Breast epithelium (tissue), 4 donors: ENCODE results near the gene XPNPEP1. TPM values are rescaled to one million over a fixed set of nuclear protein-coding genes. Genes with fewer than 3 reads are reported as not detected.

Source experiments
- DNase-seq, 2 donors: peaks; one replicate each; pipeline ENCODE4 v3.0.0-alpha.2; 2019; ENCODE audit warnings: low spot score in 2 of 2
- H3K27ac ChIP-seq, 2 donors: fragments of 200-600 bp; sonication (generic) in 1 of 2; one replicate each; pipeline ENCODE4 v1.5.1; 2016 to 2019; ENCODE audit warnings: mild to moderate bottlenecking in 1 of 2
- H3K27me3 ChIP-seq, 2 donors: fragments of 200-600 bp; sonication (generic) in 1 of 2; one replicate each; pipeline versions ENCODE4 v1.5.1 to v1.6.0; 2017 to 2019; ENCODE audit warnings: control low read depth in 1 of 2, mild to moderate bottlenecking in 1 of 2
- H3K36me3 ChIP-seq: fragments of 200-600 bp; one replicate; pipeline ENCODE4 v1.5.1; 2019
- H3K4me1 ChIP-seq, 2 donors: fragments of 200-600 bp; sonication (generic); one replicate each; pipeline ENCODE4 v1.5.1; 2016 to 2019; ENCODE audit warnings: control low read depth in 1 of 2
- H3K4me3 ChIP-seq, 3 donors: fragments of 200-600 bp; sonication (generic); 1 replicate in 2 of 3; 2 replicates in 1 of 3; pipeline ENCODE4 v1.5.1; 2016 to 2019; ENCODE audit warnings: mild to moderate bottlenecking in 3 of 3, moderate library complexity in 2 of 3
- H3K9me3 ChIP-seq, 2 donors: fragments of 200-600 bp; sonication (generic) in 1 of 2; one replicate each; pipeline ENCODE4 v1.5.1; 2016 to 2019; ENCODE audit warnings: control low read depth in 1 of 2
- POLR2A ChIP-seq: fragments of 450-650 bp; IDR thresholded peaks from one replicate; pipeline ENCODE4 v1.6.1; 2016; ENCODE audit warnings: antibody characterized with exemption, mild to moderate bottlenecking, moderate library complexity
- POLR2AphosphoS5 ChIP-seq, 3 donors: sonication (generic); formaldehyde crosslinking; IDR thresholded peaks; one replicate each; pipeline ENCODE4 v1.6.1; 2017; ENCODE audit warnings: antibody characterized with exemption in 3 of 3
- intact Hi-C: fragments of 100-400 bp; cut with DNase I; formaldehyde crosslinking; loops from one replicate; pipeline ENCODE4 v1.15.1; 2023; ENCODE audit warnings: low total_unique reads
- total RNA-seq, 3 donors: library from RNA; depleted of rRNA; stranded (reverse); fragments of >200 nt; gene quantifications; one replicate each; pipeline ENCODE4 v1.1.0, GENCODE V29; 2016
- TF ChIP-seq, protein P1 (sequence below), 3 donors: fragments of 450-650 bp; IDR thresholded peaks; one replicate each; pipeline ENCODE4 v1.5.1; 2016 to 2017; ENCODE audit warnings: antibody characterized with exemption in 3 of 3, mild to moderate bottlenecking in 3 of 3, moderate library complexity in 3 of 3

The XPNPEP1 gene
- total RNA-seq, 3 donors from 2014 or later = 61.1 to 89.5 (median 89.0) TPM

DNA sequence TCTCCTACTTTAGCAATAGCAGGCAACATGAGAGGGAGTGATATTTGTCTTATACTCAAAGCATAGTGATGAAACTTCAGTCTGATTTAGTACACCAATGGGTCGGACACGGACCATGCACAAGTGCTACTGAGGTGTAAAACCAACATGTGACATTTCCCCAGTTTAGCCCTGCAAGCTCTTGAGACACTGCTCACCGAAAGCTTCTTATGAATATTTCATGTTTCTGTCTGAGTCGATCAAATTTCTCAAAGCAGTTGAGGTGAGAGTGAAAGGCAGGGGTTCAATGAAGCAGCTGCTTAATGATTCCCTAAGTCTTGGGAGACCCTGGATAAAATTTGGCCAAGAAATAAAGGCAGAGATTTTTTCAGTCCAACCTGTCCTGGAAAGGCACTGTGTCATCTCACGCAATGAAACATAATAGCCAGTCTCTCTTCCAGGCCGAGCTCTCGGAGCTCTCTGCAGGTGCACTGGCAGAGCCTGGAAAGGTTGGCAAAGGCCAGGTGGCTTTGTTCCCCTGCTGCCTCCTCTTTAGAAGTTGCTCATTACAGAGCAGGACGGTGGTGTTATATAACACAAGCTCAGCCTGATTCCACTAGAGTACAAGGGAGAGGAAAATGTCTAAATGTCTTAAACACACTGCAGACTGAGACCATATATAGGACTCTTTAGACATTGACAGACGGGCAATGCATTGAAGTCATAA is 33.9 kb upstream of the XPNPEP1 start:
- no peak for DNase-seq
- Histone ChIP-seq H3K4me3 (no peak overlapping the region), H3K4me1 (no peaks in the 10 kb centered on the region), H3K36me3 (no peaks in the 10 kb centered on the region), H3K9me3 (no peaks in the 10 kb centered on the region), H3K27me3 (no peaks in the 10 kb centered on the region), H3K27ac (no peak overlapping the region)
- TF ChIP-seq, protein P1, sequence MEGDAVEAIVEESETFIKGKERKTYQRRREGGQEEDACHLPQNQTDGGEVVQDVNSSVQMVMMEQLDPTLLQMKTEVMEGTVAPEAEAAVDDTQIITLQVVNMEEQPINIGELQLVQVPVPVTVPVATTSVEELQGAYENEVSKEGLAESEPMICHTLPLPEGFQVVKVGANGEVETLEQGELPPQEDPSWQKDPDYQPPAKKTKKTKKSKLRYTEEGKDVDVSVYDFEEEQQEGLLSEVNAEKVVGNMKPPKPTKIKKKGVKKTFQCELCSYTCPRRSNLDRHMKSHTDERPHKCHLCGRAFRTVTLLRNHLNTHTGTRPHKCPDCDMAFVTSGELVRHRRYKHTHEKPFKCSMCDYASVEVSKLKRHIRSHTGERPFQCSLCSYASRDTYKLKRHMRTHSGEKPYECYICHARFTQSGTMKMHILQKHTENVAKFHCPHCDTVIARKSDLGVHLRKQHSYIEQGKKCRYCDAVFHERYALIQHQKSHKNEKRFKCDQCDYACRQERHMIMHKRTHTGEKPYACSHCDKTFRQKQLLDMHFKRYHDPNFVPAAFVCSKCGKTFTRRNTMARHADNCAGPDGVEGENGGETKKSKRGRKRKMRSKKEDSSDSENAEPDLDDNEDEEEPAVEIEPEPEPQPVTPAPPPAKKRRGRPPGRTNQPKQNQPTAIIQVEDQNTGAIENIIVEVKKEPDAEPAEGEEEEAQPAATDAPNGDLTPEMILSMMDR (IDR thresholded peaks at IDR 0.05) = no peak
- TF ChIP-seq POLR2A (no peak), POLR2AphosphoS5 (IDR thresholded peaks at IDR 0.05) (no peak)
- intact Hi-C loops = no loop called here

DNA sequence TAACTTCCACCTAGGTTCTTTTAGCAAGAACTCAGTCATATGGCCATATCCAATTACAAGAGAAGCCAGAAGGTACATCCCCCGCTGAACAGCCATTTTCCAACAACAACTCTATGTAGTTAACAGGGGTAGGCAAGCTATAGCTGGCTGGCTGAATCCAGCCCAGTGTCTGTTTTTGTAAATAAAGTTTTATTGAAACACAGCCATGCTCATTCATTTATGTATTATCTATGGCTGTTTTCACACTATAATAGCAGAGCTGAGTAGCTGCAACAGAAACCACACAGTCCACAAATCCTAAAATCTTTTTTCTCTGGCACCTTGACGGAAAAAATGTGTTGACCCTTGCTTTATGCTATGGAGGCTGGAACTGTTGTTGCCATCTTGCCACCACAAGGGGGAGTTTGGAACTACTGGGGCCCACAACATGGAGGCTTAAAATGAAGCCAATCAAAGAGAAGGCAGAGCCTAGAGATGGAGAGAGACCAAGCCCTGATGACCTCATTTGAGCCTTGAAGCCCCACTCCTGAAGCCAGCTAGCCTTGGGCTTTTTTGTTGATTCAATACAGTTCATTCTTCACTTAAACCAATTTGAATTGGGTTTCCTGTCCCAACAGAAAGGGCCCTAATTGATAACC is 33.3 kb upstream of the XPNPEP1 start:
- H3K27ac ChIP-seq = no peak overlapping the region
- no peaks in the 10 kb centered on the region for H3K4me1 ChIP-seq
- intact Hi-C loops = no loop called here
- DNase-seq = no peak
- H3K36me3 ChIP-seq = no peaks in the 10 kb centered on the region
- no peaks in the 10 kb centered on the region for H3K9me3 ChIP-seq
- H3K4me3 ChIP-seq = no peak overlapping the region
- H3K27me3 ChIP-seq = no peaks in the 10 kb centered on the region
- TF ChIP-seq POLR2AphosphoS5 (IDR thresholded peaks at IDR 0.05) (no peak), POLR2A (no peak)
- TF ChIP-seq, protein P1 (IDR thresholded peaks at IDR 0.05) = peak in 1 of 3 donors; percentile 18

DNA sequence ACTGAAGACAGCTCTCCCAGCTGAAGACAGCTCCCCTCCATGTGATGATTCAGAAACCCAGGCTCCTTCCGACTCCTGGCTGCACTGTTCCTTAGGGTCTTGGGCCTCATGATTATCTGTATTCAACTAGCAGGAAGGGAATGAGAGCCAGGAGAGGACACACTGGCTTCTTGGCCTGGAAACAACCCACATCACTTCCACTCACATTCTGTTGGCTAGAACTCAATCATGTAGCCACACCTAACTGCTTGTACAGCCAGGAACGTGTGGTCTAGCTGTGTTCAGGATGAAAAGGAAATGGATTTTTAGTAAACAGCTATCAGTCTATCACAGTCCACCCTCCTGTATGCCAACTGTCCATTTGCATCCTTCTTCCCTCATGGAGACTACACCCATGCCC is 30.5 kb upstream of the XPNPEP1 start:
- no peaks in the 10 kb centered on the region for H3K4me1 ChIP-seq

DNA sequence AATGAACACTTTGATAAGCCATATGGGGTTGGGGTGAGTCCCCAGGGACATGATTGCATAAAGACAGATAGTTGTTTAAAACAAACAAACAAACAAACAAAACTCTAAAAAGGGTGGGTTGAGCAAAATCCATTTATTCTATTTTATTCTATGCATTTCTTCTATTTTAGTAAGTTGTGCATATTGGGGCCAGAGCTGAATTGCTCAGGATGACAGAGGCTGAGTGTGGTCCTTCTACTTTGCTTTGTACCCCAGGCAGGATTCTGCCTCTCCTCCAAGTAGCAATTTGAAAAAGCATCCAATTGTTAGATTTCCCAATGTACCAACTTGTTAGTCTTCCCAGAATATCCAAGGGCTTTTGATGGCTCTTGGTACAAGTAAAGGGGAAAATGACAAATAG is 29.2 kb upstream of the XPNPEP1 start:
- Histone ChIP-seq H3K4me3 (no peak overlapping the region), H3K27me3 (no peaks in the 10 kb centered on the region), H3K9me3 (no peaks in the 10 kb centered on the region), H3K27ac (no peak overlapping the region), H3K4me1 (no peaks in the 10 kb centered on the region), H3K36me3 (no peaks in the 10 kb centered on the region)
- TF ChIP-seq POLR2AphosphoS5 (IDR thresholded peaks at IDR 0.05) = no peak
- intact Hi-C loops = no loop called here
- no peak for DNase-seq

More for the DNA sequence above, 30.5 kb upstream of the XPNPEP1 start:
- H3K27me3 ChIP-seq = no peaks in the 10 kb centered on the region
- H3K9me3 ChIP-seq = no peaks in the 10 kb centered on the region
- no peak for DNase-seq
- peak overlapping the region in 1 of 2 donors; percentile 36 for H3K27ac ChIP-seq
- intact Hi-C loops = no loop called here
- no peaks in the 10 kb centered on the region for H3K36me3 ChIP-seq
- TF ChIP-seq, protein P1 (IDR thresholded peaks at IDR 0.05) = no peak
- TF ChIP-seq POLR2A (no peak), POLR2AphosphoS5 (IDR thresholded peaks at IDR 0.05) (no peak)
- no peak overlapping the region for H3K4me3 ChIP-seq

DNA sequence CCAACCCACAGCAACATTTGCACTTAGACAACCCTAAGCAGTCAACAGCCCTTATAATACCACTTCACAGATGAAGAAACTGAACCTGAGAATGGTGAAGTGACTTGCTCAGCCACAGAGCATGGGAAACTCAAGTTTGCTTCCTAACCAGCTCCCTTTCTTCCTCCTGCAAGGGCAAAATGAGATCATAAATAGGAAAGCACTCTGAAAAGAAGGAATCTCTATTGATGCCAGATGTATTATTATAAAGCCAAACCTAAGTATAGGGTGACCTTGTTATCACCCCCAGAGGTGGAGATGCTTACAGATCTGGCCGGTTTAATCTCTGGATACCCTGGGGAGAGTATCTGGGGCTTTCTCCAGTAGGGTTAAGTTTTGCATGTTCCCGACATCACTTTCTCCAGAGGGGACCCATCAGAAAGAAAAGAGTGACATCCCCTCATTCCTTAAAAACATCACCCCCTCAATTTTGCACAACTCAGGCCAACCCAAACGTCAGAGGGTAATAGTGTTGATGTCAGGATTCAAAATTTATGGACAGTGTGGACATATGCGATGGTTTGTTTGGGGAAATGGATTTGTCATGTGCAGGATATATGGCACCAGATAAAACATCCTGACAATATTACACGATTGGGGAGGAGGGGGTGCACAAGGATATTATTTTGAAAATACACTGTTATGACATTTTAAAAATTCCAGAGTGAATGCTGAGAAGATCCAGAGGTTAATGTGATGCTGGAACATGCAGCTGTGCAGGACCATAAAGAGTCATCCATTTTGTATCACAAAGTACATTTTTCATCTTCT is 24.0 kb upstream of the XPNPEP1 start:
- Histone ChIP-seq H3K9me3 (no peaks in the 10 kb centered on the region), H3K27me3 (no peaks in the 10 kb centered on the region), H3K4me1 (no peaks in the 10 kb centered on the region), H3K27ac (no peak overlapping the region), H3K4me3 (no peak overlapping the region), H3K36me3 (no peaks in the 10 kb centered on the region)
- TF ChIP-seq POLR2A (no peak), POLR2AphosphoS5 (IDR thresholded peaks at IDR 0.05) (no peak)
- TF ChIP-seq, protein P1 (IDR thresholded peaks at IDR 0.05) = no peak
- DNase-seq = no peak
- intact Hi-C loops = no loop called here
